ENCODE data around the gene PLCB1. TPM values are rescaled to one million over a fixed set of nuclear protein-coding genes. Genes with fewer than 3 reads are reported as not detected.
A peak's percentile ranks its signal among the peaks of the same experiment; 100 is the strongest.

The PLCB1 gene
- total and polyA plus RNA-seq, 8 donors = 8.8 to 27.7 (median 19.2) TPM

GRCh38 chr20:8853805-8854338 is 721.8 kb downstream of the PLCB1 start:
- Histone ChIP-seq H3K4me1 (peaks cover 0 to 10% of the 10 kb centered on the region in 2 donors), H3K9me3 (no peaks in the 10 kb centered on the region), H3K36me3 (no peaks in the 10 kb centered on the region), H3K27ac (peak overlapping the region; percentile 47 to 53), H3K4me3 (no peak overlapping the region), H3K27me3 (no peaks in the 10 kb centered on the region)
- TF ChIP-seq CTCF (IDR thresholded peaks at IDR 0.05) = peak; percentile 70 to 89
- peak; percentile 91 for ATAC-seq
- peak in 2 of 4 donors; percentile 72 to 78 for DNase-seq
- intact Hi-C loops (cut with DNase I) = loop anchor here in 1 of 2 donors (10.0 kb wide), 1 partner anchor 211 kb away; the partner anchor contains the start of gene PLCB4

GRCh38 chr20:8854571-8854970 is 722.5 kb downstream of the PLCB1 start:
- Histone ChIP-seq H3K27ac (peak overlapping the region; percentile 47 to 53), H3K4me1 (peaks cover 0 to 10% of the 10 kb centered on the region in 2 donors), H3K9me3 (no peaks in the 10 kb centered on the region), H3K36me3 (no peaks in the 10 kb centered on the region), H3K27me3 (no peaks in the 10 kb centered on the region), H3K4me3 (no peak overlapping the region)
- peak; percentile 67 for ATAC-seq
- intact Hi-C loops (cut with DNase I) = loop anchor here in 1 of 2 donors (10.0 kb wide), 1 partner anchor 210 kb away; the partner anchor contains the start of gene PLCB4
- no peak for TF ChIP-seq CTCF (IDR thresholded peaks at IDR 0.05)
- peak; percentile 36 to 82 (median 48) for DNase-seq

- Histone ChIP-seq H3K4me3 (no peak overlapping the region), H3K36me3 (no peaks in the 10 kb centered on the region), H3K9me3 (no peaks in the 10 kb centered on the region), H3K27me3 (no peaks in the 10 kb centered on the region), H3K27ac (peak overlapping the region in 1 of 2 donors; percentile 47), H3K4me1 (peaks cover 0 to 10% of the 10 kb centered on the region in 2 donors)
- ATAC-seq (no peak), DNase-seq (peak in 1 of 4 donors; percentile 14)
- TF ChIP-seq CTCF (IDR thresholded peaks at IDR 0.05) = no peak
- intact Hi-C loops (cut with DNase I) = loop anchor here in 1 of 2 donors (10.0 kb wide), 1 partner anchor 209 kb away; the partner anchor contains the start of gene PLCB4
These were observed 723.2 kb downstream of the PLCB1 start for GRCh38 chr20:8855315-8855714.

- H3K27ac ChIP-seq = no peak overlapping the region
- no peaks in the 10 kb centered on the region for H3K9me3 ChIP-seq
- ATAC-seq = no peak
- H3K4me1 ChIP-seq = peaks cover 0 to 10% of the 10 kb centered on the region in 2 donors
- no peaks in the 10 kb centered on the region for H3K36me3 ChIP-seq
- intact Hi-C loops (cut with DNase I) = loop anchor here in 1 of 2 donors (10.0 kb wide), 1 partner anchor 208 kb away; the partner anchor contains the start of gene PLCB4
- no peak overlapping the region for H3K4me3 ChIP-seq
- TF ChIP-seq CTCF (IDR thresholded peaks at IDR 0.05) = no peak
- no peak for DNase-seq
- no peaks in the 10 kb centered on the region for H3K27me3 ChIP-seq
These were observed 724.6 kb downstream of the PLCB1 start for GRCh38 chr20:8856668-8857067.

GRCh38 chr20:8858181-8858787 is 726.2 kb downstream of the PLCB1 start:
- Histone ChIP-seq H3K27me3 (no peaks in the 10 kb centered on the region), H3K9me3 (no peaks in the 10 kb centered on the region), H3K36me3 (no peaks in the 10 kb centered on the region), H3K27ac (no peak overlapping the region), H3K4me1 (peaks cover 0 to 10% of the 10 kb centered on the region in 2 donors), H3K4me3 (no peak overlapping the region)
- ATAC-seq (no peak), DNase-seq (peak in 1 of 4 donors; percentile 28)
- intact Hi-C loops (cut with DNase I) = loop anchor here in 1 of 2 donors (10.0 kb wide), 1 partner anchor 207 kb away; the partner anchor contains the start of gene PLCB4
- no peak for TF ChIP-seq CTCF (IDR thresholded peaks at IDR 0.05)
